Measurements from ENCODE around the gene MORC2.

Gene MORC2

DNA sequence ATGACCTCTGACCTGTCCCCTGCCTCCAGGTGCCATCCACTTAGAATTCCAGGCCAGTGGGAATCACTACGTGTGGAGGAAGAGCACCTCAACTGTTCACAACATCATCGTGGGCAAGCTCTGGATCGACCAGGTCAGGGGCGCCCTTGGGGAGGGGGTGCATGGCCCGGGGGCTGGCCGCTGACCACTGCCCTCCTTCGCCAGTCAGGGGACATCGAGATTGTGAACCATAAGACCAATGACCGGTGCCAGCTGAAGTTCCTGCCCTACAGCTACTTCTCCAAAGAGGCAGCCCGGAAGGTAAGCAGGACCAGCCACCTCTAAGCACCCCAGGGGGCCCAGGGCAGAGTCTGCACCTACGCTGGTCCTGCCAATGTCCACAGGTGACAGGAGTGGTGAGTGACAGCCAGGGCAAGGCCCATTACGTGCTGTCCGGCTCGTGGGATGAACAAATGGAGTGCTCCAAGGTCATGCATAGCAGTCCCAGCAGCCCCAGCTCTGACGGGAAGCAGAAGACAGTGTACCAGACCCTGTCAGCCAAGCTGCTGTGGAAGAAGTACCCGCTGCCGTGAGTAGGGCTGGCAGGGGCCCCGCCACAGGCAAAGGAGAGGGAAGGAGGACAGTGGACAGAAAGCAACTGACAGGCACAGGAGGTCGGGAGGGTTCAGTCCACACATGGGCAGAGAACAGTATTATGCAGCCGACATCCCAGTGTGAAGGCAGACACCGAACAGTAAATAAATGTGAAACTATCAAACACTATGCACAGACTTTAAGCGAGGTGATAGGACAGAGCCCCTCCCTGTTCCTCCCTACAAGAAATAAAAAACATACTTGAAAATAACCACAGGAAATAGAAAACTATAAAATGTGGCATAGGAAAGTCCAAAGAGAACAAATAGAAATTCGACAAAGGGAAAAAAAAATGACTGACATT, 74.9 kb downstream of the MORC2 start:
- in situ Hi-C loops (cut with MboI; ENCODE audit: low pct_unique_long_range_greater_than_20kb, low sequenced_read_pairs, unreplicated experiment): loop anchor here (10.0 to 25.0 kb wide), 2 partner anchors 129 to 256 kb away; partner anchors contain the start of gene SLC35E4
- DNase-seq (ENCODE audit: low spot score): no peak
- TF ChIP-seq, protein P1, sequence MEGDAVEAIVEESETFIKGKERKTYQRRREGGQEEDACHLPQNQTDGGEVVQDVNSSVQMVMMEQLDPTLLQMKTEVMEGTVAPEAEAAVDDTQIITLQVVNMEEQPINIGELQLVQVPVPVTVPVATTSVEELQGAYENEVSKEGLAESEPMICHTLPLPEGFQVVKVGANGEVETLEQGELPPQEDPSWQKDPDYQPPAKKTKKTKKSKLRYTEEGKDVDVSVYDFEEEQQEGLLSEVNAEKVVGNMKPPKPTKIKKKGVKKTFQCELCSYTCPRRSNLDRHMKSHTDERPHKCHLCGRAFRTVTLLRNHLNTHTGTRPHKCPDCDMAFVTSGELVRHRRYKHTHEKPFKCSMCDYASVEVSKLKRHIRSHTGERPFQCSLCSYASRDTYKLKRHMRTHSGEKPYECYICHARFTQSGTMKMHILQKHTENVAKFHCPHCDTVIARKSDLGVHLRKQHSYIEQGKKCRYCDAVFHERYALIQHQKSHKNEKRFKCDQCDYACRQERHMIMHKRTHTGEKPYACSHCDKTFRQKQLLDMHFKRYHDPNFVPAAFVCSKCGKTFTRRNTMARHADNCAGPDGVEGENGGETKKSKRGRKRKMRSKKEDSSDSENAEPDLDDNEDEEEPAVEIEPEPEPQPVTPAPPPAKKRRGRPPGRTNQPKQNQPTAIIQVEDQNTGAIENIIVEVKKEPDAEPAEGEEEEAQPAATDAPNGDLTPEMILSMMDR (IDR thresholded peaks at IDR 0.05; ENCODE audit: extremely low read depth, insufficient read depth, missing control alignments): no peak

DNA sequence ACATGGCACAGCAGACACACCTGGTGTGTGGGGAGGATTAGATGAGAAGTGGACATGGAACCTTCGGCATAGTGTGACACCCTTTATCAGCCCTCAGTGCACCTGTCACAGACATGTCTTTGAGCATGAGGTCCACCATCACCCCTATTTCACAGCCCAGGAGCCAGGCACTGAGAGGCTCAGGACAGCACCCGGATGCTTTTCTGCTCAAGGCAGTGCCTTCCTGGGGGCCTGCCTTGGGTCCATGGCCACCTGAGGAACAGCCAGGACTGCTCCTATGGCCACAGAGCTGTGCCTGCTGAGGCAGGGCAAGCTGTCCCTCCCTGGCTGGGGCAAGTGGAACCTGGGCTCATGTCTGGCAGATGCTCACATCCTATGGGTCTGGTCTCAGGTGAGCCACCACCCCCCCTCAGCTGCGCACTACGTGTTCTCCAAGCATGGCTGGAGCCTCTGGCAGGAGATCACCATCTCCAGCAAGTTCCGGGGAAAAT, 75.8 kb downstream of the MORC2 start:
- TF ChIP-seq, protein P1 (IDR thresholded peaks at IDR 0.05; ENCODE audit: extremely low read depth, insufficient read depth, missing control alignments): no peak
- no peak for DNase-seq (ENCODE audit: low spot score)
- in situ Hi-C loops (cut with MboI; ENCODE audit: low pct_unique_long_range_greater_than_20kb, low sequenced_read_pairs, unreplicated experiment): loop anchor here (10.0 to 25.0 kb wide), 2 partner anchors 128 to 255 kb away; partner anchors contain the start of gene SLC35E4

DNA sequence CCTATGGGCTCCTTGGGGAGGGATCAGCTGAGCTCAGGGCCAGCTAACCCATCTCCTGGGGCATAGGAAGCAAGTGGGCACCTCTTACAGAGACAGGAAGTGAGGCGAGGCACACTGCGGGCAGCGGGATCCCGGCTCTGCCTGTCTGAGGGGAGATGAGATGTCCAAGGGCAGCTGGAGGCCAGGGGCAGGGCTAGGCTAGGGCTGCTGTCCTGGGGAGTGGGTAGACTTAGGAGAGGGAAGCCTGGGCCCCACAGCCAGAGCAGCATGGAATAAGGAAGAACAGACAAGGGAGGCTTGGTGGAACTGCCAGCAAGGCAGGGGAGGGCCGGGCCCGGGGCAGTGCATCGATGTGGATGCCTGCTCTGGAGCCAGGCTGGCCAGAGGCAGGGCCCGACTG, 76.3 kb downstream of the MORC2 start:
- TF ChIP-seq, protein P1 (IDR thresholded peaks at IDR 0.05; ENCODE audit: extremely low read depth, insufficient read depth, missing control alignments): no peak
- in situ Hi-C loops (cut with MboI; ENCODE audit: low pct_unique_long_range_greater_than_20kb, low sequenced_read_pairs, unreplicated experiment): loop anchor here (10.0 to 25.0 kb wide), 2 partner anchors 127 to 255 kb away; partner anchors contain the start of gene SLC35E4
- no peak for DNase-seq (ENCODE audit: low spot score)

DNA sequence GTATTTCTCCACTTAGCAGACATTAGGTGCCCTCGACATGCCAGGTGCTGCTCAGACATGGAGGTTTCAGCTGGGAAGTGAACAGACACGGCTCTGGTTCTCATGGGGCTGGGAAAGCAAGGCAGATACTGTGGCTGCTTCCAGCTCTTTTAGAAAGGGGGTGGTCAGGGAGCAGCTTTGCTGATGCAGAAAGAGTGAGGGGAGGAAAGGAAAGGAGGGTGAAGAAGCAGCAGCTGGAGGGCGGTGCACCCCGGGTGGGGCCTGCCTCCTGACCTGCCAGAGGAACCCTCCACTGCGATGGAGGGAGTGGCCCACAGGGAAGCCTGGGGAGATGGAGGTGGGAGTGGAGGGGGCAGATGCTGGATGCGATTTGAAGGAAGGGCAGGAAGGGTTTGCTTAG, 76.8 kb downstream of the MORC2 start:
- in situ Hi-C loops (cut with MboI; ENCODE audit: low pct_unique_long_range_greater_than_20kb, low sequenced_read_pairs, unreplicated experiment): loop anchor here (10.0 to 25.0 kb wide), 2 partner anchors 127 to 254 kb away; partner anchors contain the start of gene SLC35E4
- no peak for DNase-seq (ENCODE audit: low spot score)
- TF ChIP-seq, protein P1 (IDR thresholded peaks at IDR 0.05; ENCODE audit: extremely low read depth, insufficient read depth, missing control alignments): no peak

DNA sequence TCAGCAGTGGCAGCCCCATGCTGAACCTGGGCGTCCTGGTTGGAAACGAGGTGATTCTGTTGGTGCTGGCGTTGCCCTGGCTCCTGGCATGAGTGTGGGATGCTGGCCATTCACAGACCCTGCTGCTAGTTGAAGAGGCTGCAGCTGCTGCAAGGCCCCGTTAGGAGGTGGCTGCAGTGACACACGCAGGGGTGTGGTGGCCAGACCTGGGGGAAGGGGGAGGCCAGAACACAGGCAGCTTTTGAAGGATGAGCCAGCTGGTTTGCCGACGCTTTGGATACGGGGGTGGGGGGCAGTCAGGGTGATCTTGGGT, 77.2 kb downstream of the MORC2 start:
- in situ Hi-C loops (cut with MboI; ENCODE audit: low pct_unique_long_range_greater_than_20kb, low sequenced_read_pairs, unreplicated experiment): loop anchor here (10.0 to 25.0 kb wide), 2 partner anchors 127 to 254 kb away; partner anchors contain the start of gene SLC35E4
- TF ChIP-seq, protein P1 (IDR thresholded peaks at IDR 0.05; ENCODE audit: extremely low read depth, insufficient read depth, missing control alignments): no peak

DNA sequence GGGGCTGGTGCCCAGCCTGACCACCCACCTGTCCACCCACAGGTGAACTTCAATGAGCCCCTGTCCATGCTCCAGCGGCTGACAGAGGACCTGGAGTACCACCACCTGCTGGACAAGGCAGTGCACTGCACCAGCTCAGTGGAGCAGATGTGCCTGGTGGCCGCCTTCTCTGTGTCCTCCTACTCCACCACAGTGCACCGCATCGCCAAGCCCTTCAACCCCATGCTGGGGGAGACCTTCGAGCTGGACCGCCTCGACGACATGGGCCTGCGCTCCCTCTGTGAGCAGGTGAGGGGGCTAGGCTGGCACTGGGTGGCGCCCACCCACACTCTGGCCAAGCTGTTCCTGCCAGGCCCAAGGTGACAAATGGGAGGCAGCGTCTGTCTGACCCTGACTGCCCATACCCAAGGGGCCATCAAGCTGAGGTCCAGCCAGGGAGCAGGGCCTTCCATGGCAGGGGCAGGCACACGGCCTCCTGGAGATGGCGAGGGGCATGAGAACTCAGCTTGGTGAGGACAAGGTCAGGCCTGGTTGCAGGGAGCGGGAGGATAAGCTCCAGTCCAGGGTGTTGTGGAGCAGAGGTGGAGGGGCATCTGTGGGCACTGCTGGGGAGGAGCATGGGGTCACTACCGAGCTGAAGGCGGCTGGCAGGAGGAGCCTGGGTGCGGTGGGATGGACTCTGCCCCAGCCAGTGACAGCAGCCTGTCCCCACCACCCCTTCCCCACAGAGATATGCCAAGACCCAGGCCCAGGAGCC, 77.7 kb downstream of the MORC2 start:
- DNase-seq (ENCODE audit: low spot score): peak; percentile 78
- in situ Hi-C loops (cut with MboI; ENCODE audit: low pct_unique_long_range_greater_than_20kb, low sequenced_read_pairs, unreplicated experiment): loop anchor here (10.0 to 25.0 kb wide), 2 partner anchors 126 to 254 kb away; partner anchors contain the start of gene SLC35E4
- TF ChIP-seq, protein P1 (IDR thresholded peaks at IDR 0.05; ENCODE audit: extremely low read depth, insufficient read depth, missing control alignments): peak; percentile 74

More for the DNA sequence above, 77.2 kb downstream of the MORC2 start:
- DNase-seq (ENCODE audit: low spot score): no peak
